SK-N-MC (cell line): ENCODE measurements around the gene PIH1D1.

Experiments used
- EZH2 ChIP-seq: fragments of 200-600 bp; sonication (generic); IDR thresholded peaks from one replicate; pipeline ENCODE4 v1.6.1; 2017; ENCODE audit warnings: antibody characterized with exemption
- FOXP2 ChIP-seq: optimal IDR thresholded peaks from 2 replicates; pipeline ENCODE3; 2011; ENCODE audit warnings: mild to moderate bottlenecking, moderate library complexity; ENCODE audit not compliant: insufficient read depth; ENCODE audit errors: extremely low read length, control extremely low read depth
- POLR2AphosphoS5 ChIP-seq: IDR thresholded peaks from 2 replicates; pipeline ENCODE4 v1.6.1; 2012; ENCODE audit warnings: mild to moderate bottlenecking, low read depth, low read length, borderline replicate concordance

- TF ChIP-seq EZH2 (no peak), POLR2AphosphoS5 (no peak), FOXP2 (no peak)
These were observed 13.4 kb downstream of the PIH1D1 start for GRCh38 chr19:49438261-49438660.
